Right atrium auricular region (tissue), 2 donors: ENCODE measurements around the gene KRTAP9-4. TPM values are rescaled to one million over a fixed set of nuclear protein-coding genes. Genes with fewer than 3 reads are reported as not detected.

Source experiments
- DNase-seq: peaks from one replicate; pipeline ENCODE4 v3.0.0-alpha.2; 2019; ENCODE audit warnings: low spot score
- H3K27ac ChIP-seq, 2 donors: fragments of 200-600 bp; sonication (generic); 1 replicate in 1 of 2; 2 replicates in 1 of 2; pipeline ENCODE4 v1.5.1; 2016 to 2019
- H3K27me3 ChIP-seq, 2 donors: fragments of 200-600 bp; sonication (generic); one replicate each; pipeline versions ENCODE4 v1.5.1 to v1.6.0; 2017 to 2019
- H3K36me3 ChIP-seq: fragments of 200-600 bp; sonication (generic); one replicate; pipeline ENCODE4 v1.5.1; 2016
- H3K4me1 ChIP-seq, 2 donors: fragments of 200-600 bp; sonication (generic); one replicate each; pipeline versions ENCODE4 v1.5.1 to v1.6.0; 2017 to 2019
- H3K4me3 ChIP-seq, 2 donors: fragments of 200-600 bp; sonication (generic); 1 replicate in 1 of 2; 2 replicates in 1 of 2; pipeline ENCODE4 v1.5.1; 2017 to 2019; ENCODE audit warnings: mild to moderate bottlenecking in 1 of 2, moderate library complexity in 1 of 2
- H3K9me3 ChIP-seq, 2 donors: fragments of 200-600 bp; sonication (generic); one replicate each; pipeline ENCODE4 v1.5.1; 2019
- CTCF ChIP-seq, 2 donors: fragments of 200-600 bp; sonication (generic); IDR thresholded peaks; one replicate each; pipeline ENCODE4 v1.5.1; 2019; ENCODE audit warnings: antibody characterized with exemption in 2 of 2
- total RNA-seq, 2 donors: library from RNA; depleted of rRNA; stranded (reverse); fragments of >200 nt; gene quantifications; one replicate each; pipeline ENCODE4 v1.1.0, GENCODE V29; 2016

KRTAP9-4 gene
- total RNA-seq, 2 donors from 2014 or later, result not detected

GRCh38 chr17:41284043-41284442 is 34.6 kb downstream of the KRTAP9-4 start:
- H3K4me3 ChIP-seq, result no peak overlapping the region
- no peaks in the 10 kb centered on the region for H3K9me3 ChIP-seq
- DNase-seq, result no peak
- H3K36me3 ChIP-seq, result no peaks in the 10 kb centered on the region
- H3K27me3 ChIP-seq, result no peaks in the 10 kb centered on the region
- no peak for TF ChIP-seq CTCF (IDR thresholded peaks at IDR 0.05)
- H3K4me1 ChIP-seq, result no peaks in the 10 kb centered on the region
- H3K27ac ChIP-seq, result no peak overlapping the region

GRCh38 chr17:41284546-41284945 is 35.1 kb downstream of the KRTAP9-4 start:
- no peaks in the 10 kb centered on the region for H3K9me3 ChIP-seq
- no peak for DNase-seq
- no peak overlapping the region for H3K27ac ChIP-seq
- no peaks in the 10 kb centered on the region for H3K36me3 ChIP-seq
- no peaks in the 10 kb centered on the region for H3K4me1 ChIP-seq
- H3K4me3 ChIP-seq, result no peak overlapping the region
- no peak for TF ChIP-seq CTCF (IDR thresholded peaks at IDR 0.05)
- H3K27me3 ChIP-seq, result no peaks in the 10 kb centered on the region

- no peaks in the 10 kb centered on the region for H3K4me1 ChIP-seq
- no peak for TF ChIP-seq CTCF (IDR thresholded peaks at IDR 0.05)
- no peaks in the 10 kb centered on the region for H3K9me3 ChIP-seq
- no peaks in the 10 kb centered on the region for H3K36me3 ChIP-seq
- H3K27me3 ChIP-seq, result no peaks in the 10 kb centered on the region
- H3K4me3 ChIP-seq, result no peak overlapping the region
- DNase-seq, result no peak
- no peak overlapping the region for H3K27ac ChIP-seq
These were observed 37.6 kb downstream of the KRTAP9-4 start for GRCh38 chr17:41287050-41287449.

- no peaks in the 10 kb centered on the region for H3K36me3 ChIP-seq
- H3K27me3 ChIP-seq, result no peaks in the 10 kb centered on the region
- DNase-seq, result no peak
- H3K27ac ChIP-seq, result no peak overlapping the region
- TF ChIP-seq CTCF (IDR thresholded peaks at IDR 0.05), result no peak
- no peaks in the 10 kb centered on the region for H3K4me1 ChIP-seq
- no peak overlapping the region for H3K4me3 ChIP-seq
- no peaks in the 10 kb centered on the region for H3K9me3 ChIP-seq
These were observed 44.5 kb downstream of the KRTAP9-4 start for GRCh38 chr17:41294016-41294415.

- Histone ChIP-seq H3K36me3 (no peaks in the 10 kb centered on the region), H3K4me3 (no peak overlapping the region), H3K27ac (no peak overlapping the region), H3K4me1 (no peaks in the 10 kb centered on the region), H3K27me3 (no peaks in the 10 kb centered on the region), H3K9me3 (no peaks in the 10 kb centered on the region)
- no peak for DNase-seq
- no peak for TF ChIP-seq CTCF (IDR thresholded peaks at IDR 0.05)
These were observed 47.4 kb downstream of the KRTAP9-4 start for GRCh38 chr17:41296846-41297245.

- no peak for DNase-seq
- Histone ChIP-seq H3K27me3 (no peaks in the 10 kb centered on the region), H3K27ac (no peak overlapping the region), H3K36me3 (no peaks in the 10 kb centered on the region), H3K4me1 (no peaks in the 10 kb centered on the region), H3K4me3 (no peak overlapping the region), H3K9me3 (no peaks in the 10 kb centered on the region)
- TF ChIP-seq CTCF (IDR thresholded peaks at IDR 0.05), result no peak
These were observed 49.1 kb downstream of the KRTAP9-4 start for GRCh38 chr17:41298458-41299135.
